GM12892 (cell line): Measurements from ENCODE around the gene EEPD1.

Experiments used
- POLR2AphosphoS5 ChIP-seq: IDR thresholded peaks from 2 replicates; pipeline ENCODE4 v1.6.1; 2011; ENCODE audit warnings: low read depth, low read length, control low read depth
- TAF1 ChIP-seq: IDR thresholded peaks from 2 replicates; pipeline ENCODE4 v1.6.1; 2011; ENCODE audit warnings: low read depth, mild to moderate bottlenecking, control low read depth, low read length, borderline replicate concordance

DNA sequence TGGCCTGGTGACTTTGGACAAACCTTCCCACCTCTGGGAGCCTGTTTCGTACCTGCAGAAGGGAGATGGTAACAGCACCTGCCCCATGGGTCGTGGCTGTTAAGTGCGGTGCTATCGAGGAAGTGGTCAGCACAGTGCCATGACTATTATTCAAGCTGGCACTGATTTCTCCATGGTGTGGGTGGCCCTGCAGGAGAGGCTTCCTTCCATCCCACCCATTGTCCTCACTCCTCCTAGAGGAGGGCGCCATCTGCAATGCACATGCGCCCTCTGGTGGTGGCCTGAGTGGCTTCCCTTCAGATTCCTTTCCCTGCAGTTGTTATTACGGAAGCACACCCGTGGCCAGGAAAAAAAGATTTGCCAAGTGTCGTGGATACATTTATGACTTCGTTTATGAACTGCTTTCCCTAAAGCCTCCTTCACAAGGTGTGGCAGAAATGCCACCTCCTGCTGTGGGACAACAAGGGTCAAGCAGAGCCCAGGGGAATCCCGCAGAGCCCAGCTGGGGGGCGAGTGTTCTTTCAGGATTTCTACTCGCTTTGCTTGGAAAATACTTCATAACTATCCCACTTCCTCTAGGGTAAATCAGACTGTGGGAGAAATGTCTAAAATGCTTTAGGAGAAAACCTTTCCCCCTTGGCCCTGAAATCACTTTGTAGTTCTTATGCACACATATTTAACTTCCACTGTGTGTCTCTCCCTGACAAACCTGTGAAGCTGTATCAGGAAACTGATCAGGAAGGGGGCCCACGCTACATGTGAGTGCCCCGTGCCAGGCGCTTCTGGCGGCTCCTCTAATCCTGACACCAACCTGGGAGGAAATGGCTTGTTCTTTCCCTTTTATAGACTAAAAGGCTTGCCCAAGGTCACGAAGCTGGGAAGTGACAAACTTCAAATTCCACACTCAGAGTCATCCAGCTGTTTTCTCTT, 138.6 kb downstream of the EEPD1 start:
- no peak for TF ChIP-seq TAF1
- no peak for TF ChIP-seq POLR2AphosphoS5
